NCI-H82 (cell line): Measurements from ENCODE around the gene LTBP1.
"Not testable (repeated sequence)": the region's sequence is repeated elsewhere in the genome, so short reads cannot be mapped to it uniquely, and the experiment has no call there.

Experiments
- DNase-seq: peaks from one replicate; lab custom pipeline; 2025; lab: John Stamatoyannopoulos, UW

LTBP1 gene

DNA sequence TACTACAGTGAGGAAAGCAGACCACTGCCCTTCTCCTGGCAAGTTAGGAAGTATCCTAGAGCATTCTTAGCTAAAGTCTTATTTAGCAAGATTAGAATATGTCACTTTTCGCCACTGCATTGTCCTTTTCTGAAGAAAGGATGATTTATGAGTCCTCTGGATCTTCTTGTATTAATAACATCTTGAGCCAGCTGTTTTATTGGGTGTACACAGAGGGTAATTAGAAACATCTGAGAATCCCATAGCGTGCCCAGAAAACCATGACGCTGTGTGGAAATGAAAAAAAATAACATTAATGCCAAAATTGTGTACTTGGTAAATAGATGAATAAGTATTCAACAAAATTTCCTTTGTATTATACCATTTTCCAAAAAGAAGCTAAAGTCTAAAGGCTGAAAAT is 198.7 kb downstream of the LTBP1 start:
- DNase-seq: no peak

DNA sequence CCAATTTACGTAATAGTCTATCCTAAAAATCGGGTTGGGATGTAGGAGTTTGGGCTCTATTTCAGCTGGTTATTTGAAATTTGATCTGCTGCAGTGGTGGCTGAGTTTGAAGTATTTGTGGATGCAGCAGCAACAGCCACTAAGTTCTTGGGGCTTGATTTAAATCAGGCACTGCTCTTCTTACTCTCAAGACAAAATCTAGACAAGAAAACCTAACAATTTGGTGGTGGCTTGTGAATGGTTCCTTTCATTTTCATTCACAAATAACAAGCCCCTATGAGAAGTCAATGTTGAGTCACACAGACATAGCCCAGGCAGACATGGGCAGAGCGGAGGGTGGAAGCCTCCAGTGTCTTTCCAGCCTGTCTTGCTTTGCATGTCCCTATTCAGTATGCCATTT is 199.3 kb downstream of the LTBP1 start:
- DNase-seq: no peak

DNA sequence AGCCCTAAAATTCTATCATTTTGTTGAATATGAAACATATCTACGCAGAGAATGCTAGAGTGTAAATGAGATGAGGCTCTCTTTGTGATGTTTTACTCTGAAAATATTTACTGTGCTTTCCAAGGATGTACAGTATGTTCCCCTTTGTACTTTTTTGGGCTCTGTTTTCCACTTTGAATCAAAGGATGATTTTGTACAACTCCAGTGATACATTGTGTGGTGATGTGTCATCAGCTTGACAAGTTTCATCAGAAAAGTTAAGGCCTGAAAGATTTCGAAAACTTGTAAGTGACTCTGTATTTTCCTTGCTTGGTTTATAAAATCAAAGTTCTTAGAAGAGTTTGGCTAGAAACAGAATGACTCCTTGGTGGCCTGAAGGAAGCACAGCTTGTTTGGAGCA is 206.3 kb downstream of the LTBP1 start:
- DNase-seq: no peak

DNA sequence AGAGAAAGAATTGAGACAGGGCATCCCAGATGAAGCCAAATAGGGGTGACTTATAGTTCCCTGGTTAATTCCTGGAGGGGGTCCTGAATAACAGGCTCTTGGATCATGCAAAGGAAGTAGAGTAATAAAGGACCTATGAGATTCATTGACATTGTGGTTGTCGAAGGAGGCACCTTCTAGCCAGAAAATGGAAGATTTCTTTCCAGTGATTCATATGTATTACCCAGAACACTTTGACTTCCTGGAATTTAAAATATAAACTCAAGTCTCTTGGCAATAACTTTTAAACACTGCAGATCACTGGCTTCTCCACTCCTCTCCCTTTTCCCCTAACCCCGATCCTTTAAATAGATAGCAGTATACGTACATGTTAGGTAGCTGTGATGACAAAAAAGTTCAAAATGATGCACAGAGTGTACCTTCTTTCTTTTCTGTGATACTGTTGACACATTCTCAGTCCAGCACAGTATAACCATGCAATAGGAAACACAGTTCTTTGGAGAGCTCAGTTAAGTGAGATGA is 211.8 kb downstream of the LTBP1 start:
- no peak for DNase-seq

DNA sequence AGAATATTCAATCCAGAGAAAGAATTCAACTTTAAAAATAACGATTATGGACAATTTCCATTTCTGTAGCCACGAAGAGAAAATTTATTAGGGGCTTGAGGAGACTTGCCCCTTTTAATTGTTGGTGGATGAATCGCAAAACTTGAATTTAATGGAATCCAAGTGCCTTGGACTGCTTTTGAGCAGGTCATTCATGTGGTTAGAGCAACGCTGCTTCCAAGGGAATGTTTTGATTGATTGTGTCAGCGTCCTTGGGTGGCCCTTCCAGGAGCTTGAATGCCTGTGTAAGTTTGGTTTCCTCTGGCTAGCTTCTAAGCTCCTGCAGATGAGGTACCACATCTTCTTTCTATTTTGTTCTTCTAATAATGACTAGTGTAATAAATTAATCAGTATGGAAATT is 213.4 kb downstream of the LTBP1 start:
- no peak for DNase-seq

DNA sequence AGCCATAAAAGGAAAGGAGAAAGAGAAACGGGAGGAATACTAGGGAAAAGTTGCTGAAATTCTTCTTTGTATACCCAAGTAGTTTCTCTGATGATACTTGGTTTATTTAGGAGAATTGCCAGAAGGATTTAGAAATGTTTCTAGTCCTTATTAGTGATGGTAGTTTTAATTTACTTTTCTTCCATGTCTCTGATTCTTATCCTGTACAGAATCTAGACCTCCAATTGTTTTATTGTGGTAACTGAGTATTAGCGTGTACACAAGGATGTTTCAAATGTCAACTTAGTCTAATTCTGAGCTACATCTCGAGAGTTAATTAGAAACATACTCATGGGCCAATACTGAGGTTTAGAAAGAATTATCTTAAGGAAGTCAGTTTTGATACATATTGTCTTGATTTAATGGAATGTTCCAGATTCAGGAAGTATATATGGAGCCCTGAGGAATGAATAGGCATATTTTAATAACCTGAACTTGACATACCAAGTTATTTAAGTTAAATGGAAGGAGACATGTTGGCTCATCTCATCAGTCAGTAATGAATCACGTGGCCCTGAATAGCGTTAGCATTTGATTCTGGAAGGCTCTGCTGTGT is 219.6 kb downstream of the LTBP1 start:
- no peak for DNase-seq

DNA sequence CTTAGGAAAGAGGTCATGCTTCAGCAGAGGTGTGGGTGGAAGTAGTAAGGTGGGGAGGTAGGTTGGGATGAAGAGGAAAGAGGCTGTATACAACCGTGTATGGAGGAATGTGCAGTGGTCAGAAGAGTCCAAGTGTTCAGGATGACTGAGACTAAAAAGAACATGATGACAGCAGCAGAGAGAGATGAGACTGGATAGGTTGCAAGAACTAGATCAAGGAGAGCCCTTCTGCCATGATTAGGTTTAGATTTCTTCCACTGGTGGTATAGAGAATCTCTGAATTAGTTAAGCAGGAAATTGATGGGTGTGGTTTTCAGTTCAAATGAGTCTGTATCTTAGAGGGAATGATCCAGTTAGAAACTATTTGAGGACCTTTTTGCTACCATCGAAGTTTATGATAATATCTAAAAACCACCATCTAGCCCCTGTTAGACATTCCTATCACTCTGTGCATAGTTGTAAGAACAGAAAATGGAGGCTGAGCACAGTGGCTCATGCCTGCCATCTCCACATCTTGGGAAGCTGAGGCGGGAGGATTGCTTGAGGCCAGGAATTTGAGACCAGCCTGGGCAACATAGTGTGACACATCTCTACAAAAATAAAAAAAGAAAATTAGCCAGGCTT is 221.0 kb downstream of the LTBP1 start:
- DNase-seq: no peak

DNA sequence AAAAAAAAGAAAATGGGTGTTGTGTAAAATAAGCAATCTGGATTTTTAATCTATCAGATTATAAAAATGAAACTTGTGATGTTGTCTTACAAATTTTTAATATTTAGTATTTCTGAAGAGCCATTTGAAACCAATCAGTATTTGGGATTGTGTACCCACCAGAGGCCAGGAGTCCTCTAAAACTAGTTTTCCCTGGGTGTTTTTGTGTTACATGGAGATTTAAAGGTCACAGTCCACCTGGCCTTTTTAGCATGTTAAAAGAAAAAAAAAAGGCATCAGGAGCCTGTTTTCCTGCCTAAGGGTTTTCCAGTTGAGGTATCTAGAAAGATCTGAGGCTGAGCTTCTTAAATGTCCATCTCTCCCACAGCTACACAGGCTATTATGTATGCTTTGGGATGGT is 221.7 kb downstream of the LTBP1 start:
- DNase-seq: no peak

DNA sequence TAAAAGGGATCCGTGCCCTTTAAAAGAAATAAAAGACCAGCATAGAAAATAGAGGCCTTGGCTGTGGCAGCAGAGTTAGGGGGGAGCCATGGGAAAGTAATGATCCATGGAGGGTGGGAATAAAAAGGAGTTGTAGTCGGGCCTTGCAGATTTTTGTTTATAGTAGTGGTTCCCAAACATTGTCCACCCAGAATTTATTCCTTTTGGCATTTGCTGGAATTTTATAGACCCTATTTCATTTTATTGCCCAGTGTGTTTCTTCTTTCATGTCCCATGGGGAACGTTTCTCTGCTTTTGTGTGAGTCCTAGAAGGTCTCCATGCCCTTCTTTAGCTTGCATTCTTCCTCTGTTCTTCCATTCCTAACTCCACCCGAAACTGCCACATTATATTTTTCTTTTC is 222.2 kb downstream of the LTBP1 start:
- DNase-seq: no peak

DNA sequence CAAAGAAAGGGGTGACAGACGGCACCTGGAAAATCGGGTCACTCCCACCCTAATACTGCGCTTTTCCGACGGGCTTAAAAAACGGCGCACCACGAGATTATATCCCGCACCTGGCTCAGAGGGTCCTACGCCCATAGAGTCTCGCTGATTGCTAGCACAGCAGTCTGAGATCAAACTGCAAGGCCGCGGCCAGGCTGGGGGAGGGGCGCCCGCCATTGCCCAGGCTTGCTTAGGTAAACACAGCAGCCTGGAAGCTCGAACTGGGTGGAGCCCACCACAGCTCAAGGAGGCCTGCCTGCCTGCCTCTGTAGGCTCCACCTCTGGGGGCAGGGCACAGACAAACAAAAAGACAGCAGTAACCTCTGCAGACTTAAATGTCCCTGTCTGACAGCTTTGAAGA is 223.5 kb downstream of the LTBP1 start:
- not testable (repeated sequence) for DNase-seq

DNA sequence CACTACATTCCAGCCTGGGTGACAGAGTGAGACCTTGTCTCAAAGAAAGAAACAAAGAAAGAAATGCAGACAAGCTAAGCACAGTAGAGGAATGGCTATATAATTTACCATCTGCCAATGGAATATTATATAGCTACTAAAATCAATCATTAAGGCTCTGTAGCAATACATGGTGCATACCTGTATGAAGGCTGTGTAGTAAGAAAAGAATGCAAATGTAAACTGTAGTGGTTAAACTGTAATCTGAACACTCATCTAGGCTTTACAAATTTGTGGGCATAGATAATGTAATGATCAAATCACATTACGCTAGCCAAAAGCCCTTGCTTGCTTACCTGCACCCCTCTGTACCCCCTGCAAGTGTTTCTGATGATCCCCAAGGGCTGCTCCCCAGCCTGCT is 230.9 kb downstream of the LTBP1 start:
- DNase-seq: no peak

DNA sequence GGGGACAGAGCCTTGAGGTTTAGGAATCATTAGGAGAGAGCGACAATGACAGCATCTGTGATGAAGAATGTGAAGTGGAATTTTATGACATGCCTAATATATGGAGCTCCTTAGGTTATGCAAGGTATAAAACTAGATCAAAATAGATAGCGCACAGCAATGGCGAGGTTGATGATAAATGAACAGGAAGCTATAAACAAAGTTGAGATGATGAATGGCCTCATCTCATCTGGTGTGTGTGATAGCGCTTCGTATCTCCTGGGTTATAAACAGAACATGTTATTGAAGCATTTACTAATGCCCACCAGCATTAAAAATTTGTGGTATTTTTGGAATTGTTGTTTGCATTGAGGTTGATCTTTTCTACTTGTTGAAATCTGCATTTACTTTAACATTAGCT is 231.5 kb downstream of the LTBP1 start:
- no peak for DNase-seq

DNA sequence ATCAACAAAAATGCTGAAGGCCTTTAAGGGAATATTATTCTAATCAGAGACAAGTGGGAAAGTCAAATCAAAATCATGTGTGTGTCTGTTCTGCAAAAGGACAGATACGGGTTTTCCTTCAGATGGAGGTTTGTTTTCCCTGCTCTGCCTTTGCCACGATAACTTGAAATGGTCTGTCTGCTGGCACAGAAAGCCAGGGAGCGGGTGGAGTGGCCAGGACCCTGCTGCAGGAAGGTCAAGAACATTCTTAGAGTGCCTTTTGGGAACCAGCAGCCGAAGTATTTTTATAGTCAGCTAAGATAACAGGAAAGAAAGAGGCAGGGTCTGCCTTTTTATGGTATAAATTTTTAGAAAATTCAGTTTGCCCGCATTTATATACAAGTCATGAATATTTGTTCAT is 234.2 kb downstream of the LTBP1 start:
- no peak for DNase-seq

DNA sequence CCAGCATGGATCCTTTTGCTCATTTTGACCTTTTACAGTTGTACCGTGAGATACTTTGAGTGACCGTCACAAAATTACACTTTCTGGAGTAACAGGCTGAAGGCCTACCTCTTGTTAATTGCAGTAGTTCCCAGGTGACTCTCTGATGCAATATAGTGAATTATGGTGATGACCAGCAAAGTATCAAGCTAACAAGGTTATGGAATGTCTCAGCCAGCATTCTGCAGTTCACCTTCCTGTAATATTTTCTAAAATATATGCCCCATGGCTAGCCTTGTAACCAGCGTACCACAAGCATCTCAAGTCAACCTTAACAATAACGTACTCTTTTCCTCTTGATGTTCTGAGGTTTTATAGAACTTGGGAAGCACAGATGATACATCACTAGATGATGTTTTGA is 234.7 kb downstream of the LTBP1 start:
- no peak for DNase-seq

DNA sequence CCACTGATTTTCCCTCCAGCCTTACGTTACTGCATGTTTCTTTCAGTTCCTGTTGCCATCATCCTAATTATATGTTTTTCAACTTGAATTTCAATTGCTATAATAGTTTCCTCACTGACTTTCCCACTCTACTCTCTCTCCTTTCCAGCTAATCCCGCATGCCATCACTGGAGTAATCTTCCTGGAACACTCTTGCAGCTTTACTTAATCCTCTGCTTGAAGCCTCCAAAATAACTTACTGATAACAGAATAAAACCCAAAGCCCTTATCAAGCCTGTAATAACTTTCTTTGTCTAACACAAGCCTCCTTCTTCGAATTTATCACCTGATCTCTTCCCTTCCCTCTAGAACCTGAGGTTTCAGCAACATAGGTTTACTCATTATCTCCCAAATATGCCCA is 237.3 kb downstream of the LTBP1 start:
- peak; percentile 32 for DNase-seq

DNA sequence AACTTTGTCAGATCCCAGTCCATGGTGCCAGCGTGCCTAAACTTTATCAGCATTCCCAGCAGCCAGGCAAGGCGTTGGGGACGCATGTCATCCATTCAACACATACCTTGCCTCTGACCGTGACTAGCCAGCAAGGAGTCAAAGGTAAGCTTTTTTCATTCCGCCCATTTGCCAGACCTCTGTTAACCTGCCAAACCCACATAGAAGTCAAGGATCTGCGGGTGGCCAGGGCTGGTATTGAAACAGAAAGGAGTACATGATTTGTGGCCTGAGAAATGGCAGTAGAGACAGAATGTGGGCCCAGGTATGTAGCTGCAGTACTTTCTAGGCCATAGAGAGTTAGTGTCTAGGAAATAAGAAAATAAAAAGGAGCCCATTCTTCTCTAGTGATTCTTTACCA is 240.2 kb downstream of the LTBP1 start:
- DNase-seq: no peak

DNA sequence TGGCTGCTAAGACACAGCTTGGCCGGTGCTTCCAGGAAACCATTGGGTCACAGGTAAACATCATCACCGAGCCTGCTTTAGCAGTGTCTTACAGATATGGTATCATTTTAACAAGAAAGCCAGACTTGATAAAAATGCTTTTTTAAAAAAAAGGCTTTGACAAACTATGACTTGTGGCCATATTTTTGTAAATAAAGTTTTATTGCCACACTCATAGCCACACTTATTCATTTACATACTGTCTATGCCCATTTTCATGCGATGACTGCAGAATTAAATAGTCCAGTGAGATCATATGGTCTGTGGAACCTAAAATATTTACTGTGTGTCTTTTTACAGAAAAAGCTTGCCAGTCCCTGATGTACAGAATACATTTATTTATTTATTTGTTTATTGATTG is 242.0 kb downstream of the LTBP1 start:
- no peak for DNase-seq

DNA sequence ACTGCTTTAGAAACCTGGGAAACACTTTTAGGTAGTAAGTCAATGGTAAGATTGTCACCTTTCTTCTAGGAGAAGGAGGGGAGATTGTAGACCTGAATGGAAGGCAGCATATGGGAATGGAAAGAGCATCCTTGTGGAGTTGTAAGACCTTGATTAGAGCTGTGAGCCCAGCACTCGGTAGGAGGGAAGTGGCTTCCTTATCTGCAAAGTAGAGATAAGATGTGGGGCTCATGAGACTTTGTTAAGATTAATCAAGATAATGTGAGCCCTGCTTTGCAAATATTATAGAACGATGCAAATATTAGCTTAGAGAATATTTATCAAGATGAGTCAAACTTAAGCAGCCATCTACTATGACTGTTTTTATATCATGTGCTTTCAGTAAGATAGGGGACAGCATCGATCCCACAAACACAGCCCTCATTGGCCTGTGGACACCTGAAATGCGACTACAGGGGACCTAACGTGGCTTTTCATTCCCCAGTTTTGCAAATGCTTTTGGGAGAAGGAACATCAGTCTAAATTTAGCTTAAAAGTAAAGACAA is 243.7 kb downstream of the LTBP1 start:
- no peak for DNase-seq

DNA sequence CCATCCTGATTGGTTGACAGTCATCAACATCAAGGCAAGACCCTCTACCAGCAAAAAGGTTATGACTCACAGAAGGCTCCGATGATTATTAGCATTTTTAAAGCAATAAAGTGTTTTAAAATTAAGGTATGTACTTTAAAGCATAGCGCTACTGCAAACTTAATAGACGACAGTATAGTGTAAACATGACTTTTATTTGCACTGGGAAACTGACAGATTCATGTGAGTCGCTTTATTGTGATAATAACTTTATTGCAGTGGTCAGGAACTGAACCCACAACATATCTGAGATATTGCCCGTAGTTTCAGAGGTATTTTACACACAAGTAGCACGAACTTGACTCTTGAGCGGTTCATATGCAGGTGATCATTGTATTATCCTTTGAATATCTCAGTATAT is 249.1 kb downstream of the LTBP1 start:
- no peak for DNase-seq

DNA sequence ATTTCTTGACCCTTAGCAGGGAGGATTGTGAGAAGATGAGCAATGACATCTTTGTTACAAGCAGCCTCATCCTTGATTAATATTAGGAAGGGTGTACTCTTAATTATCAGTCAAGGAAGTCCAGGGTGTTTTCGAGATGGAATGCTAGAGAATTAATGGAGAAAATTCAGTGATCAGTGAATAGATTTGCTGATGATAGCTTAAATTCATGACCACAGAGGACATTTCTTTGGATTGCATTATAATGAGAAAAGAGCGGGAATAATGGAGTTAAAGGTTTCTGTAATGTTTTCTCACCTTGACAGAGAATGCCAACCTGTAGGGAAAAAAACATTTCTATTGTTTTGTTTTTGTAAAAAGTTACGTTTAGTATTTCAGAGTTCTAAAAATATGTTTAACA is 249.9 kb downstream of the LTBP1 start:
- no peak for DNase-seq

DNA sequence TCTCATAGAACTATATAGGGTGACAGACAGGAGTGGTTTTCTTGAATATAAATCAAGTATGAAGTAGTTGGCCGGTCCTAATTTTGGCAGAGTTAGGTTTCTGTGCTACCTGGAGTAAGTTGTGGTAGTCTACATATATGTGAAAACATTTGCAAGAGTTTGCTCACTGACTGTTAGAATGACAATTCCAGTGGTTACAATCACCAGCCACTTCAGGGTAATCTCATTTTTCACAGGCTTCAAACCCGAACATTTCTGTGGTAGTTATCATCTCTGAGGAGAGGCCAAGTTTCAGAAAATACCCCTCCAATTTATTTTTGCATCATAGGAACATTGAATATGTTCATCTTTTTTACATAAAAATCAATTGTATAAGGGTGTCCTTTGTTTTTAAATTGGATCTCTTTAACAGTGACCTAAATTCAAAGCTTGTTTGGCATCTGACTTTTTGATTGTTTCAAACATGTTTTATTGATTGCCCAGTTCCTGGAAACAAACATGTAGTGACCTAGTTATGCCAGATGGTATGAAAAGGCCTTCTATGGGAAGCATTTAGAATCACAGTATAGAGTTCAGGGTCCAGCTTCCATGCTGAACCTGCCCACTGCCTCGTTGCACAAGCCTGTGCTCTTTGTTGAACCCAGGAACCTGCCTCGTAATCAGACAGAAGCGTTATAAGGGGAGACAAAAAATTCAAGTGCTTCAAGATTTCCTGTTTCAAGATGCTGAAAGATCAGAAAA is 250.6 kb downstream of the LTBP1 start:
- no peak for DNase-seq

DNA sequence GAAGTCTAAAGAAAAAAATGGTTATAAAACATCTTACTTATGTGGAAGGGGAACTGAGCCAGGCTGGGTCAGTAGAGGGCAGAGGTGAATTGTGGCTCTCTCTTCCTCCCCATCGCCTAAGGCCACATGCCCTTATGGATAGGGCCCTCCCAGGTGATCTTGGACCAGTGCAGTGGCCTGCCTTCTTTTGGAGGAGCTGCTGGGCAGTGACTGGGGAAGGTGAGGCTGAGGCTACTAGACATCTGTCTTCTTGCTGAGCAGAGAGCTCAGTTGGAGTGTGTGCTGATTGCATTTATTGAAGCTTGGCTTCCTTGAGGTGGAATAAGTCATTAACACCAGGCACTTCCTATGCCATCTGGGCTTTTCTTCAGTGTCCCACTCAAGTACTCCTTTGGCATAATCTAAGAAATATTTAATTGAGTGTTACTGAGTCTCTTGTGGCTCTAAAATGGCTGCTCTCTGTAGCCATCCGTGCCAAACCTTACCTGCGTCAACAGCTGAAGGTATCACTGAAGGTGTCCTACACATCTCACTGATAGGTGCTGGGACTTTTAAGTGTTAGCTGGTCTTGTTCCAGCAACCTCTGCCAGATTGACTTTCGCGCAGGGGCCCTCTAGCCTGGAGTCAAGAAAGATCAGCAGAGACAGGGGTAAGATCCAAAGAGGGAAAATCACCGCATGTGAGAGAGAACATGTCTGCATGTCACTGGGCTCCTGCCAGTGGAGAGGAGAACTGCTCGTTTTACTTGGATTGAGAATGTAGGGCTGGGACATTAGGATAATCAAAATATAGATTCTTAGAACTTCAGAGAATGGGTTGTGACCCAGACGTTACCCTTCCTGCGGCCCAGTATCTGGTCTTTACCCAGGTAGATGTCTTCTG is 256.1 kb downstream of the LTBP1 start:
- DNase-seq: no peak
